Osteocyte (in vitro differentiated cells): ENCODE data around the gene MISP. TPM values are rescaled to one million over a fixed set of nuclear protein-coding genes. Genes with fewer than 3 reads are reported as not detected.

Experiments used
- DNase-seq: peaks from one replicate; pipeline ENCODE4 v3.0.0; 2021; ENCODE audit warnings: mixed read lengths; ENCODE audit not compliant: unreplicated experiment; ENCODE audit errors: extremely low spot score
- H3K27ac Mint-ChIP-seq: one replicate; pipeline ENCODE4 v1.8.0; 2021; ENCODE audit warnings: mild to moderate bottlenecking, mixed read lengths; ENCODE audit not compliant: unreplicated experiment
- H3K27me3 Mint-ChIP-seq: one replicate; pipeline ENCODE4 v1.8.0; 2021; ENCODE audit warnings: mixed read lengths; ENCODE audit not compliant: unreplicated experiment
- H3K36me3 Mint-ChIP-seq: one replicate; pipeline ENCODE4 v1.8.0; 2021; ENCODE audit warnings: mixed read lengths; ENCODE audit not compliant: unreplicated experiment
- H3K4me1 Mint-ChIP-seq: one replicate; pipeline ENCODE4 v1.8.0; 2021; ENCODE audit warnings: mixed read lengths; ENCODE audit not compliant: unreplicated experiment
- H3K4me3 Mint-ChIP-seq: one replicate; pipeline ENCODE4 v1.8.0; 2021; ENCODE audit warnings: mild to moderate bottlenecking, moderate library complexity, mixed read lengths; ENCODE audit not compliant: unreplicated experiment
- H3K9me3 Mint-ChIP-seq: one replicate; pipeline ENCODE4 v1.8.0; 2021; ENCODE audit warnings: mixed read lengths; ENCODE audit not compliant: unreplicated experiment
- total RNA-seq: library from RNA; stranded (reverse); gene quantifications from 2 replicates; pipeline ENCODE4 v1.2.1, GENCODE V29; 2021
- TF ChIP-seq, protein P1 (sequence below): fragments of 200-600 bp; sonication (generic); IDR thresholded peaks from 2 replicates; pipeline ENCODE4 v1.5.0; 2021; ENCODE audit warnings: antibody characterized with exemption, mild to moderate bottlenecking, moderate library complexity

MISP gene
- total RNA-seq, 1 donor from 2014 or later, result 1.3 TPM

DNA sequence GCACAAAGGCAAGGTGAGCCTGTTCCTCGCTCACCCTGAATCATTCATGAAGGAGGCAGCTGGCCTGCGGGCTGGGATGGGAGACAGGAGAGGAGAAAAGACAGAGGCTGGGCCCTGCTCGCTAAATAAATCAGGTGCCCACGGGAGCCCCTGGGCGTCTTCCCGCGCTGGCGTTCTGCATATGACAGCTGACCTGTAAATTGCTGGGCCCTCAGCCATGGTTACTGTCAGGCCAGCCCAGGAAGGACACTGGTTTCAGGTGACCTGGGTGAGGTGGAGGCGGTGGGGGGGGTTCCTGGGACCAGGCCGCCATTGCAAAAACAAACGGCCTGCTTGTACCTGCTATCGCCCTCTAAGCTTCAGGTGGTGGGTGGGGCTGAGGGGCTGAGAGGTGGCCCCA is 42.9 kb downstream of the MISP start:
- Mint-ChIP-seq H3K36me3 (no peaks in the 10 kb centered on the region), H3K27ac (no peak overlapping the region), H3K4me3 (no peak overlapping the region), H3K27me3 (no peaks in the 10 kb centered on the region), H3K9me3 (no peaks in the 10 kb centered on the region), H3K4me1 (peaks cover 31% of the 10 kb centered on the region)
- TF ChIP-seq, protein P1, sequence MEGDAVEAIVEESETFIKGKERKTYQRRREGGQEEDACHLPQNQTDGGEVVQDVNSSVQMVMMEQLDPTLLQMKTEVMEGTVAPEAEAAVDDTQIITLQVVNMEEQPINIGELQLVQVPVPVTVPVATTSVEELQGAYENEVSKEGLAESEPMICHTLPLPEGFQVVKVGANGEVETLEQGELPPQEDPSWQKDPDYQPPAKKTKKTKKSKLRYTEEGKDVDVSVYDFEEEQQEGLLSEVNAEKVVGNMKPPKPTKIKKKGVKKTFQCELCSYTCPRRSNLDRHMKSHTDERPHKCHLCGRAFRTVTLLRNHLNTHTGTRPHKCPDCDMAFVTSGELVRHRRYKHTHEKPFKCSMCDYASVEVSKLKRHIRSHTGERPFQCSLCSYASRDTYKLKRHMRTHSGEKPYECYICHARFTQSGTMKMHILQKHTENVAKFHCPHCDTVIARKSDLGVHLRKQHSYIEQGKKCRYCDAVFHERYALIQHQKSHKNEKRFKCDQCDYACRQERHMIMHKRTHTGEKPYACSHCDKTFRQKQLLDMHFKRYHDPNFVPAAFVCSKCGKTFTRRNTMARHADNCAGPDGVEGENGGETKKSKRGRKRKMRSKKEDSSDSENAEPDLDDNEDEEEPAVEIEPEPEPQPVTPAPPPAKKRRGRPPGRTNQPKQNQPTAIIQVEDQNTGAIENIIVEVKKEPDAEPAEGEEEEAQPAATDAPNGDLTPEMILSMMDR, result no peak
- DNase-seq, result no peak

DNA sequence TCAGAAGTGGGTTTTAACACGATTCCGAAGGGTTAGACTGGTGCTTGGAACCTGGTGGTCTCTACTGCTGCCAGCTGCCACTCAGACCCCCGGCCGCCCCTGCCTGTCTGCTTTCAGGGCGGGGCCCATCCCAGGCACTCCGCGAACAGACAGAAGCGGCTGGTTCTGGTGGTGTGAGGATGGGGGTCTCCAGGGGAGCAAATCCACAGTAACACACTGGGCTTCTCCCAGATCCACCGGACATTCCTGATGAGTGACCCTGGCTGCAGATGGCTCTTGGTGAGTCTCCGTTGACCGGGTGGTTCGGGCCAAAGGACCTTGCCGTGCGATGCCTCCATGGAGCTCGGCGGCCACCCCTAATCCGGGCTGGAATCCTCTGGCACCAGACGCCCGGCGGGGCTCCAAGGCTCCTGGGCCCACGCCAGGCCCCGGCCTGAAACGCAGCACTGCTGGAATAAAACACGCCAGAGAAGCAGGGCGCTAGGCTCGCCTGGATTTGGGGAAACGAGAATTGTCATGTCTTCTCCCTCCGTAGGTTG is 44.2 kb downstream of the MISP start:
- no peak overlapping the region for H3K4me3 Mint-ChIP-seq
- TF ChIP-seq, protein P1, result no peak

DNA sequence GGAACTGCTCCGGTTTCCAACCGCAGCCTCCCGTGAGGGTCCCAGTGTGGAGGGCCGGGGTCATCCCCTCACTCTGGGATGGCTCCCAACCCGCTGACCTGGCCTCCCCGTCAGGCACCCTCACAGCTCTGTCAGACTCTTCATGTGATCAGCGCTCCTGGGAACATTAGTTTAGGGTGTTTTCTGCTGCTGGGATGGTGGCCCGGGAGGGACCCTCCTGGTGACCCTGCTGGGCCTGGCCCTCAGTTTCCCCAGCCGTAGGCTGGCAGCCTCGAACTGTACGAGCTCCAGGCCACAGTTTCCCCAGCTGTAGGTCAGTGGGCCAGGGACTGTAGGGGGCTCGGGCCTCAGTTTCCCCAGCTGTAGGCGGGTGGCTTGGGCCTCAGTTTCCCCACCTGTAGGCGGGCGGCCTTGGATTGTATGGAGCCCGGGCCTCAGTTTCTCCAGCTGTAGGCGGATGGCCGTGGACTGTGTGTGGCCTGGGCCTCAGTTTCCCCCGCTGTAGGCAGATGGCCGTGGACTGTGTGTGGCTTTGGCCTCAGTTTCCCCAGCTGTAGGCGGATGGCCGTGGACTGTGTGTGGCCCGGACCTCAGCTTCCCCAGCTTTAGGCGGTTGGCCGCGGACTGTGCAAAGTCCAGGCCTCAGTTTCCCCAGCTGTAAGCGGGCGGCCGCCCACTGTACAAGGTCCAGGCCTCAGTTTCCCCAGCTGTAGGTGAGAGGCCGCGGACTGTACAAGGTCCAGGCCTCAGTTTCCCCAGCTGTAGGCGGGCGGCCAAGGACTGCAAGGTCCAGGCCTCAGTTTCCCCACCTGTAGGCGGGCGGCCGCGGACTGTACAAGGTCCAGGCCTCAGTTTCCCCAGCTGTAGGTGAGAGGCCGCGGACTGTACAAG is 45.0 kb downstream of the MISP start:
- TF ChIP-seq, protein P1, result no peak
- H3K27me3 Mint-ChIP-seq, result no peaks in the 10 kb centered on the region
- DNase-seq, result no peak
- H3K4me3 Mint-ChIP-seq, result no peak overlapping the region
- no peaks in the 10 kb centered on the region for H3K9me3 Mint-ChIP-seq
- peaks cover 38% of the 10 kb centered on the region for H3K4me1 Mint-ChIP-seq
- no peak overlapping the region for H3K27ac Mint-ChIP-seq
- H3K36me3 Mint-ChIP-seq, result peaks cover 13% of the 10 kb centered on the region

More for the DNA sequence above, 44.2 kb downstream of the MISP start:
- Mint-ChIP-seq H3K4me1 (peaks cover 30% of the 10 kb centered on the region), H3K27ac (no peak overlapping the region), H3K9me3 (no peaks in the 10 kb centered on the region), H3K36me3 (peaks cover 7% of the 10 kb centered on the region), H3K27me3 (no peaks in the 10 kb centered on the region)
- DNase-seq, result no peak

DNA sequence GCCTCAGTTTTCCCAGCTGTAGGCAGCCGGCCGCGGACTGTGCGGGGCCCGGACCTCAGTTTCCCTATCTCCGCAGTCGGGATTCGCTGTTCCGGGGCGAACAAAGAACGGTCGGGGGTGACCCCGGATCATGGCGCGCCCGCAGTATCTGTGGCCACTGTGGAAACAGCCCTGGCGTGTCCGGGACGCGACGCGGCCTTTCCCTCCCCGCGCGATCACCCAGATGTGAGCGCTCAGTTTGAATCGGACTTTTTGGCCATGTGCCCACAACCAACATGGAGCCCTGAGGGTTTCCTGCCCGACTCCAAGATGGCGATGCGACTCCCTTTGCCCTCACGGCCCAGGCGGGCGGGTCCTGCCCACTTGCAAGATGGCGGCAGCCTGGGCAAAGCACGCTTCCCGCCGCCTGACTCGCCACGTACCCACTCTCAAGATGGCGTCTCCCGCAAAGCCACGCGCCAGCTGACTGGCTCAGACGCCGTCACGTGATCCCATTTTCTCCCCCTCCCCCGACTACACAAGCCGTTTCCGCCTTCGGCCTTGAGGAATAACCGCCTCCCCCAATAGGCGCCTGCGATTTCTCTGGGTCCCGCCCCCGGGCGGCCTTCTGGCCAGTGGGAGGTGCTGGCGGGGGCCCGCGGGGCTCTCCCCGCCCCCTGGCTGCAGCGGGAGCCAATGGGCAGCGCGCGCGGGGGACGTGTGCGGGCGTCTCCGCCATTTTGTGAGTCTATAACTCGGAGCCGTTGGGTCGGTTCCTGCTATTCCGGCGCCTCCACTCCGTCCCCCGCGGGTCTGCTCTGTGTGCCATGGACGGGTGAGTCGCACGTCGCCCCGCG is 46.0 kb downstream of the MISP start, which contains the start of gene PTBP1:
Gene PTBP1, plus strand, starts transcription at position 761 of the 836 bp plus-strand sequence. Its CDS starts 46 bp downstream, at position 807.
- TF ChIP-seq, protein P1, result peak; percentile 26
- Mint-ChIP-seq H3K36me3 (peaks cover 13% of the 10 kb centered on the region), H3K27me3 (no peaks in the 10 kb centered on the region)

More for the DNA sequence above, 46.0 kb downstream of the MISP start, which contains the start of gene PTBP1:
- Mint-ChIP-seq H3K4me3 (peak within 1 kb of the TSS; percentile 89), H3K9me3 (no peaks in the 10 kb centered on the region), H3K4me1 (peaks cover 40% of the 10 kb centered on the region), H3K27ac (peak within 1 kb of the TSS; percentile 98)
- DNase-seq, result peak; percentile 100
